ENCODE measurements around the gene ZNF524.
A peak's percentile ranks its signal among the peaks of the same experiment; 100 is the strongest.

ZNF524 gene

GRCh38 chr19:55621673-55622231 is 21.7 kb downstream of the ZNF524 start:
- no peak for DNase-seq

DNA sequence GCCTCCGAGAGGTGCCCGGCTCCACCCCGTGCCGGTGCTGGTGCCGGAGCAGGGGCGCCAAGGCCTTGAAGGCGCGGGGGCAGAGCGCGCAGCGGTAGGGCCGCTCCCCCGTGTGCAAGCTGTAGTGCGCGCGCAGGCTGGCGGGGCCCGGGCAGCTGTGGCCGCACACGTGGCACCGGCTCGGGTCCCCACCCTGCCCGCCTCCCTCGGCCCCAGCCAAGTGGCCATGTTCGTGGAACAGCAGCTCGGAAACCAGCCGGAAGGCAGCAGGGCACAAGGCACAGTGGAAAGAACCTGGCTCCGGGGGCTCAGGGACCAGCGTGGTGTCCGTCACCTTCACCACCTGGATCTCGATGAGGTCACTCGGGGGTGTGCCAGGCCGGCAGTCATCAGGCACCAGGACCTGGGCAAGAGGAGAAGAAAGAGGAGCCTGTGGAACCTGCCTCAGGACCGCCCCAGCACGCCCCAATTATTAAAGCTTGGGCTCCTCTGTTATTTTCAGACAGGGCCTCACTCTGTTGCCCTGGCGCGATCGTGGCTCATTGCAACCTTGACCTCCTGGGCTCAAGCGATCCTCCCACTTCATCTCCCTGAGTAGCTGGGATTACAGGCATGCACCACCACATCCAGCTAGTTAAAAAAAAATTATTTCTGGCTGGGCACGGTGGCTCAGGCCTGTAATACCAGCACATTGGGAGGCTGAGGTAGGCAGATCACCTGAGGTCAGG is 22.3 kb downstream of the ZNF524 start:
- DNase-seq: no peak

GRCh38 chr19:55623130-55623529 is 23.0 kb downstream of the ZNF524 start:
- DNase-seq: no peak

DNA sequence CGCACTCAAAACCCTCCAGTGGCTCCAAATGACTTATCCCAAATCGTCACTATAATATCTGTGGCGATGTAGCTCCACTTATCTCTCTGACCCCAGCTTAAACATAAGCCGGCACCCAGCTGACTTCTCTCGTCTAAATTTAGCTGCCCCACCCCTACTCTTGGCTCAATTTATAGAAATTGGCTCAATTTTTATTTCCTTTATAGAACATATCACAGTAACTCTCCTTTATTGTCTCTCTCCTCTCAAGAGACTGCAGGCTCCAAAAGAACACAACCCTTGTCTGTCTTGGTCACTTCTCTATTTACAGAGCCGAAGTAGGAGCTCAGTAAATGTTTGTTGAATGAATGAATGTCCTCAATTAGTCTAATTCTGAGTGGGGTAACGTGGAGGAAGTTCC is 23.5 kb downstream of the ZNF524 start:
- DNase-seq: no peak

DNA sequence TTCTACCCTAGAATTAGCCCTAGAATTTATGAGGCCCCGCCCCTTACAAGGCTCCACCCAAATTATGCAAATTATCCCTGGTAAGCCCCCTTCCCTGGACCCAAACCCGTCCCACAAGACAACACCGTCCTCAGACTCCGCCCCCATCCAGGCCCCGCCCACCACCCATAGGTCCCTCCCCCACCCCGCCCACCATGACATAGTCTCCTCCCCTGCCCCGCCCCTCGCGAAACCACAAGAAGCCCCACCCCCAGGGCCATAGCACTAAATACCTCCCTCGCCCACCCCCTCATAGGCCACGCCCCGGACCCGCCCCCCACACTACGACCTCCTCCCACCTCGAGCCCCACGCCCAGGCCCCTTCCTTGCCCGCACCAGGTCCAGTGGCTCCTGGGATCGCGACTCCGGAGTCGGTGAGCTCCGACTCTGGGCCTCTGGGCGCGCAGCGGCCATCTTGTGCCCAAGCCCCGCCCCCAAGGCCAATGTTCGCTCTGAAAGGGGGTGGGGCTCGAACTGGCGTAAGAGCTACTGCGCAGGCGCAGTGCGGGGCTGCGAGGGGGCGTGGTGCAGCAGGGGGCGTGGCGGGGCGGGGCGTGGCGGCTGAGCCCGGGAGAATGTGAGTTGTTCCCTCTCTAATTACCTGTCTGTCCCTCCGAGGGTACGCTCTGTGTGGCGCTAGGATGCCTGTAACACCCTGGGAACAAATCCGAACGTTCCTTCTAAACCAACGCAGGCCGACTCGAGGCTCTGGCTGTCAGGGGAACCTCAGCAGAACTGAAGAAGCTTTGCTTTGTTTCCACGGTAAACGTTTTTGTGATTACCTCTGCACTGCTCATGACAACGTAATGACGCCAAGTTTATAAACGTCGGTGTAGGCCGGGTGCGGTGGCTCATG is 24.3 kb downstream of the ZNF524 start, which contains the start of gene ZNF784:
Gene ZNF784, minus strand, starts transcription at position 458 of the 895 bp plus-strand sequence. Its CDS starts 5 bp downstream, at position 453.
- DNase-seq: peak; percentile 84

DNA sequence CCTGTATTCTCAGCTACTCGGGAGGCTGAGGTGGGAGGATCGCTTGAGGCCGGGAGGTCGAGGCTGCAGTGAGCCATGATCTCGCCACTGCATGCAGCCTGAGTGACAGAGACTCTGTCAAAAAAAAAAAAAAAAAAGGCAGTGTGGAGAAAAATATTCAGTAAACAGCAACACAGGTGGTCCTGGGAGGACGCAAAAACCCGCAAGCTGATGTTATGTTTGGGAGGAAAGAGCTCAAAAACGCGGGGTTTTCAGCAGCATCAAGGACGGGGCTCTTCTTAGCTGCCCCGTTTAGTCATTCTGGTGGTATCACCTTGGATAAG is 24.9 kb downstream of the ZNF524 start:
- DNase-seq: no peak

GRCh38 chr19:55626350-55626749 is 26.3 kb downstream of the ZNF524 start:
- DNase-seq: no peak

DNA sequence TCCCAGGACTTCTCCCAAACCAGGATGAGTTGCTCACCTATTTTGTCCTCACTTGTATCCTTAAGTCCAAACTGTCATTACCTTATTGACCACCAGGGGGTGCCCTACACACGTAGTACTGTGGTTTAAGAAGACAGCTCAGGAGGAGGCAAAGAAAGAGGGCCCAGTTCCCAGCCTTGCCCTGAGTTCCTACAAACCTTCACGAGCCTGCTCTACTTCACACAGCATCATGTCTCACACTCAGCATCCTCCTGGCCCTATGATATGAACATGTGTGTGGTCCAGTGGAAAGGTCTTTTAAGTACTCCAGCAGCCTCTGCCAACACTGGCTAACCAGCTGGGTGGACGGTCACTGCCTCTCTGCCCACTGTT is 32.4 kb downstream of the ZNF524 start:
- DNase-seq: no peak

DNA sequence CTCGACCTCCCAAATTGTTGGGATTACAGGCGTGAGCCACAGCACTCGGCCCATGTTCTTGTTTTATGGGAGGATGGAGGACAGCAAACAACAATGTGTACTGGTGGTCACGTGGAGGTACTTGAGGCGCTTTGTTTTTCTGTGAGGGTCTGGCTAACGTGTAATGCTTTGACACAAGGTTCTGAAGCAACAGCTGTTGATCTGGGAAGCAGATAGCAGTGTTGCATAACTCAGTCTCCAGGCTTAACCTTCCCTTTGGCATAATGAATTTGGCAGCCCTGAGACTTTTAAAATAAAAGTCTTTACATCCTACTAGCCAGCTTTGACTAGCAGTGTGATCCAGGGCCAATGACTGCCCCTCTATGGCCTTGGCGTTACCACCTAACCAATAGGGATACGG is 33.8 kb downstream of the ZNF524 start:
- no peak for DNase-seq

- no peak for DNase-seq
Measured at GRCh38 chr19:55635334-55635717, 35.2 kb downstream of the ZNF524 start.

DNA sequence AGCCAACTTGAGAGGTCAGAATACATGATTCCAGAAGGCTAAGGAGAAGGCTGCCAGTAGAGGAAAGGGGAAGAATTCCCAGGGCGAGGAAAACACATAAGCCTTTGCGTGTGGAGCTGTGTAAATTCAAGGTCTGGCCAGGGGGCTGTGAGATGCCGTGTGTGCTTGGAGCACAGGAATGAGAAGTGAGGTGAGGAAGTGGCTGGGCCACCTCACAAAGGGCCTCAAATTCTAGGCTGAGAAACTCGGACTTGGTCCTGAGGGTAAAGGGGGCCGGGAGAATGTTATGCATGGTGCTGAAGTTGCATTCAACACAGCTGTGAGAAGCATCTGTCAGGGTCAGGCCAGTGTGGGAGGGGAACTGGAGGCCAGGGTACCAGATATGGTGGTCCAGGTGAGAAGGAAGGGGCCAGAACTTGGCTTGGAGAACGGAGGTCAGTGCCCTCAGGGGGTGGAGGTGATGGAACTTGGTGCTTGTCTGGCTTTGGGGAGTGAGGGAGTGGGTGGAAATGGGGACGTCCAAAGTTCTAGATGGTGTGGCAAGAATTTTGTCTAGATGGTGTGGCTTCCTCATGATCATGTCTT is 35.9 kb downstream of the ZNF524 start:
- no peak for DNase-seq

DNA sequence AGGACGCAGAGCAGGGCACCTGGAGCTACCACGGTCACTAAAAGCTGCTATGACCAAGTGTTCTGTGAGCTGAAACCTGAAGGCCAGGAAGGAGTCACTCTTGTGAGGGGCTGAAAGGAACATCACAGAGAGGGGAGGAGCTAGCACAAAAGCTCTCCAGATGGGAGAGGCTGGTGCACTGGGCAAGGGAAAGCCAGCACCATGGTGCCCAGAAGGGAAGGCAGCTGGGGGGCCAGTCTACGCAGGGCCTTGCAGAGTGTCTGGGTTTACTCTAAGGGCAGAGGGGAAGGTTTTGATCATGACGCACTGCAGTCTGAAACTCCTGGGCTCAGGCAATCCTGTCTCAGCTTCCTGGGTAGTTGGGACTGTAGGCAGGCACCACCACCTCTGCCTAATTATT is 36.6 kb downstream of the ZNF524 start:
- no peak for DNase-seq

GRCh38 chr19:55637534-55637933 is 37.4 kb downstream of the ZNF524 start:
- no peak for DNase-seq

DNA sequence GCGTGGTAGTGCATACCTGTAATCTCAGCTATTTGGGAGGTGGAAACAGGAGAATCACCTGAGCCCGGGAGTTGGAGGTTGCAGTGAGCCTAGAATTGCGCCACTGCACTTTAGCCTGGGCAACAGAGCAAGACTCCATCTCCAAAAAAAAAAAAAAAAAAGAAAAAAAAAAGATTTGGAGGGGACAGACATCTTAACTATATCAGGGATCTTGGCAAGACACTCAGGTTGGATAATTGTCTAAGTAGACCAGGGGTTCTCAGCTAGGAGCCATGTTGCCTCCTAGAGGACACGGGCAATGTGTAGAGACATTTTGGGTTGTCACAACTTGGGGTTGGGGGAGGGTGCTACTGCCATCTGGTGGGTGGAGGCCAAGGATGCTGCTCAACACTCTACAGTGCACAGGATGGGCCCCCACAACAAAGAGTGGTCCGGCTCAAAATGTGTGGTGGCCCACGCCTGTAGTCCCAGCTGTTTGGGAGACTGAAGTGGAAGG is 38.8 kb downstream of the ZNF524 start:
- DNase-seq: no peak

- DNase-seq: no peak
Measured at GRCh38 chr19:55640043-55640576, 40.0 kb downstream of the ZNF524 start.

DNA sequence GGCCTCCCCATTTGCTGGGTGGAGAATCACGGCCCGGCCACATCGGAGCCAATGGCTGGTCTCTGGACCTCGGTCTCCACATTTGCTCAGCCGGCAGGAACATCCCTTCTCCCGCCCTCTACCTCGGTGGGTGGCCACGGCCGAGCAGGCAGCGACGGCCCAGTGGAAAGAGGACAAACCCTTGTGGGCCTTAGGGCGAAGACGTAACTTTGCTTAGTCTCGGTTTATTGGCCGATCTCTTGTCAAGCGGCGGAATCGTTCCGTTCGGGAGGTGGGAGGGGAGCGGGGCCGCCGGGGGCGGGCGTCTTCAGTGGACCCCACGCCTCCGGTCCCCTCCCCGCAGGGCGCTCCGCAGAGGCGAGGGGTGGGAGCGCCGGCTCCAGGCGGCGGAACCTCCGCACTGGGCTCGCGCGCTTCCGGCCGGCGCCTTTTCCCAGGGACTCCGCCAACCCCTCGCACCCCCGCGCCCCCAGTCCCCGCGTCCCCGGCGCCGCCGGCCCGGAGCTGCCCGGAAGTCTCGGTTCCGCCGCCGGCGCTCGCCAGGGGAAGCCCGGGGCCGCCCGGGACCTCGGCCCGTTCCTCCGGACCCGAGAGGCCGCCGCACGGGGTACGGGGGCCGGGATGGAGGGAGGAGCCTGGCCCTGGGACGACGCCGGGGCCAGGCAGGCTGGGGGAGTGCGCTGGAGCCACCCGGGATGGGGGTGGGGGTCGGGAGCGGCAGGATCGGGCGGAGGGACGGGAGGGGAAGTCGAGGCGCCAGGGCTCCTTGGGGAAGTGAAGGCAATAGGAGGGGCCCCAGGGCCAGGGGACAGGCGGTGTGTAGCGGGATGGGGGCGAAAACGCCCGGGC is 40.7 kb downstream of the ZNF524 start, which contains the start of gene ZNF580:
Gene ZNF580, plus strand, starts transcription at position 426 of the 849 bp plus-strand sequence. CDS start 1,507 bp downstream, outside the sequence.
- DNase-seq: no peak

GRCh38 chr19:55641426-55642152 is 41.5 kb downstream of the ZNF524 start:
- DNase-seq: no peak

DNA sequence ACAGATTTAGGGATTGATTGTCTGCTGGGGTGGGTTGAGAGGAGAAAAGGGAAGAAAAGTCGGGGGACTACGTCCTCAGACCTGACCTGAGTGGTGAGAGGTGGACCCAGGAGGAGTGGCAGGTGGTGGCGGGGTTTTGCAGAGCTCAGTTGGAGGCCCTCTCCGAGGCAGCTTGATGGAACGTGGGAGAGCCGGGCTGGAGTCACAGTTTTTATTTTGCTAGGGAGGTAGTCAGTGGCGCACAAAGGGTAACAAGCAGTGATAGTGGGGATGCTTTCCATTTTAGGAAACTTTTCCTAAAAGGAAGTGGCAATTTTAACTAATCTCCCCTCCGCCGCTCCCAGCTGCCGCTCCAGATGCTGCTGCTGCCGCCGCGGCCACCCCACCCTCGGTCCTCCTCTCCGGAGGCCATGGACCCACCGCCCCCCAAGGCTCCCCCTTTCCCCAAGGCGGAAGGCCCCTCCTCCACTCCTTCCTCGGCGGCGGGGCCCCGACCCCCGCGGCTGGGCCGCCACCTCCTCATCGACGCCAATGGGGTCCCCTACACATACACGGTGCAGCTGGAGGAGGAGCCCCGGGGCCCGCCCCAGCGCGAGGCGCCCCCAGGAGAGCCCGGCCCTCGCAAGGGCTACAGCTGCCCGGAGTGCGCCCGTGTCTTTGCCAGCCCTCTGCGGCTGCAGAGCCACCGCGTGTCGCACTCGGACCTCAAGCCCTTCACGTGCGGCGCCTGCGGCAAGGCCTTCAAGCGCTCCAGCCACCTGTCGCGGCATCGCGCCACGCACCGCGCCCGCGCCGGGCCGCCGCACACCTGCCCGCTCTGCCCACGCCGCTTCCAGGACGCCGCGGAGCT is 42.3 kb downstream of the ZNF524 start:
- DNase-seq: no peak

DNA sequence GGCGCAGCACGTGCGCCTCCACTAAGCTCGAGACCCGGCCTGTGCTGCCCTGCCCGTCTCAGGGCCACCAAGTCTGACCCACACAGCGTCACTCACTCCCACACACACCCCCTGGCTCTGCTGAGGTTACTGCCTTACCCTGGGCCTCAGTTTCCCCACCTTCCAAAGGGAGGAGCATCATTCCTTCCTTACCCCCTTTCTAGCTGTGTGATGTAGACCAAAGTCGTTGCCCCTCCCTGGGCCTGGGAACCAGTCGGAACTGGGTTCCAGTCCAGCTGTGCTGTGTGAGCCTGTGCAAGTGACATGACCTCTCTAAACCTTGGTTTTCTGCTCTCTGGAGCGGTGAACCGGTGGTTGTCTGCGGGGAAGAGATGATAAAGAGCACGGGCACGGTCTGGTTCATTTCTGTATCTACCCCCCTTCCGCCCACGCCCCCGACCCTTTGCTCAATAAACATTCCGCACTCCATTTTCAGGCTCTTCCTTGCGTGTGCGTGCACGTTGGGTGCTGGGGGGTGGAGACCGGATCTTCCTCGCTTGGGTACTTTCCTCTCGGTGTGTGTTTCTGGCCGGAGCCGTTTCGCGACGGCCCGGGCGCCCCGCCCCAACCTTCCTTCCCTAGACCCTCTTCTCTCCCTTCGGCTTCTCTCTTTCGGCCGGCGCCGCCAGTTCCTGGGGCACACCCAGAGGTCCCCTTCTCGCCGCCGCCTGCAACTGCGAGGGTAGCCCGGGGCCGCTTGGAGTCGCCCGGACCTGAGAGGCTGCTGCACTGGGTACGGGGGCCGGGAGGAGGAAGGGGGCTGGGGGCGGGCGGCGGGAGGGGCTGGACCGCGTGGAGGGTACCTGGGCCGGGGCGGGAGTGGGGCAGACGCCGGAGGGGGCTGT is 43.2 kb downstream of the ZNF524 start, which contains the start of gene ZNF581:
Gene ZNF581, plus strand, starts transcription at position 647 of the 884 bp plus-strand sequence. CDS start 923 bp downstream, outside the sequence.
- DNase-seq: peak; percentile 83

Data from 8988T (cell line).